Measurements from ENCODE around the gene PTPN22. TPM values are rescaled to one million over a fixed set of nuclear protein-coding genes. Genes with fewer than 3 reads are reported as not detected.

PTPN22 gene
- total RNA-seq, 1 donor from 2014 or later = not detected

- Mint-ChIP-seq H3K9me3 (ENCODE audit: low read depth) (no peaks in the 10 kb centered on the region), H3K36me3 (ENCODE audit: insufficient read depth) (peaks cover 5% of the 10 kb centered on the region), H3K27ac (peak overlapping the region; percentile 96), H3K4me3 (ENCODE audit: low read depth) (peak overlapping the region; percentile 87), H3K27me3 (no peaks in the 10 kb centered on the region), H3K4me1 (ENCODE audit: low read depth) (peaks cover 8% of the 10 kb centered on the region)
- DNase-seq (ENCODE audit: low spot score, unreplicated experiment) = no peak
- no peak for TF ChIP-seq CTCF (IDR thresholded peaks at IDR 0.05; ENCODE audit: unreplicated experiment)
Observed at GRCh38 chr1:113903501-113904292, 32.2 kb upstream of the PTPN22 start.

GRCh38 chr1:113901191-113901590 lies 29.7 kb upstream of the PTPN22 start:
- H3K4me3 Mint-ChIP-seq (ENCODE audit: low read depth) = no peak overlapping the region
- no peak overlapping the region for H3K27ac Mint-ChIP-seq
- H3K36me3 Mint-ChIP-seq (ENCODE audit: insufficient read depth) = peaks cover 6% of the 10 kb centered on the region
- no peak for TF ChIP-seq CTCF (IDR thresholded peaks at IDR 0.05; ENCODE audit: unreplicated experiment)
- H3K27me3 Mint-ChIP-seq = no peaks in the 10 kb centered on the region
- peaks cover 8% of the 10 kb centered on the region for H3K4me1 Mint-ChIP-seq (ENCODE audit: low read depth)
- DNase-seq (ENCODE audit: low spot score, unreplicated experiment) = no peak
- no peaks in the 10 kb centered on the region for H3K9me3 Mint-ChIP-seq (ENCODE audit: low read depth)

GRCh38 chr1:113899111-113899510 lies 27.6 kb upstream of the PTPN22 start:
- no peak for DNase-seq (ENCODE audit: low spot score, unreplicated experiment)
- Mint-ChIP-seq H3K4me3 (ENCODE audit: low read depth) (no peak overlapping the region), H3K9me3 (ENCODE audit: low read depth) (no peaks in the 10 kb centered on the region), H3K4me1 (ENCODE audit: low read depth) (peaks cover 3% of the 10 kb centered on the region), H3K27me3 (no peaks in the 10 kb centered on the region), H3K27ac (no peak overlapping the region), H3K36me3 (ENCODE audit: insufficient read depth) (peaks cover 11% of the 10 kb centered on the region)
- no peak for TF ChIP-seq CTCF (IDR thresholded peaks at IDR 0.05; ENCODE audit: unreplicated experiment)

- no peaks in the 10 kb centered on the region for H3K9me3 Mint-ChIP-seq (ENCODE audit: low read depth)
- H3K27ac Mint-ChIP-seq = no peak overlapping the region
- TF ChIP-seq CTCF (IDR thresholded peaks at IDR 0.05; ENCODE audit: unreplicated experiment) = no peak
- DNase-seq (ENCODE audit: low spot score, unreplicated experiment) = no peak
- no peaks in the 10 kb centered on the region for H3K27me3 Mint-ChIP-seq
- no peak overlapping the region for H3K4me3 Mint-ChIP-seq (ENCODE audit: low read depth)
- peaks cover 11% of the 10 kb centered on the region for H3K36me3 Mint-ChIP-seq (ENCODE audit: insufficient read depth)
- H3K4me1 Mint-ChIP-seq (ENCODE audit: low read depth) = no peaks in the 10 kb centered on the region
Observed at GRCh38 chr1:113898241-113898814, 26.8 kb upstream of the PTPN22 start.

GRCh38 chr1:113895961-113896360 lies 24.4 kb upstream of the PTPN22 start:
- Mint-ChIP-seq H3K9me3 (ENCODE audit: low read depth) (no peaks in the 10 kb centered on the region), H3K36me3 (ENCODE audit: insufficient read depth) (peaks cover 9% of the 10 kb centered on the region), H3K27ac (no peak overlapping the region), H3K27me3 (no peaks in the 10 kb centered on the region), H3K4me3 (ENCODE audit: low read depth) (no peak overlapping the region), H3K4me1 (ENCODE audit: low read depth) (no peaks in the 10 kb centered on the region)
- no peak for DNase-seq (ENCODE audit: low spot score, unreplicated experiment)
- no peak for TF ChIP-seq CTCF (IDR thresholded peaks at IDR 0.05; ENCODE audit: unreplicated experiment)
